Left renal cortex interstitium (tissue), 4 donors: ENCODE results near the gene ADARB2. TPM values are rescaled to one million over a fixed set of nuclear protein-coding genes. Genes with fewer than 3 reads are reported as not detected.
"Not testable (repeated sequence)": the region's sequence is repeated elsewhere in the genome, so short reads cannot be mapped to it uniquely, and the experiment has no call there.

Experiments
- DNase-seq, 4 donors: peaks; one replicate each; pipeline ENCODE4 v3.0.0-alpha.2; 2013; ENCODE audit warnings: low read depth in 4 of 4, low spot score in 2 of 4, missing footprints in 1 of 4
- polyA plus RNA-seq, 4 donors: library from polyadenylated mRNA; unstranded; fragments of 120-200 nt; gene quantifications; one replicate each; pipeline ENCODE4 v1.2.1, GENCODE V29; 2013; ENCODE audit not compliant: insufficient read length in 4 of 4

ADARB2 gene
- polyA plus RNA-seq, 4 donors = 1.2 to 2.0 (median 1.3) TPM

DNA sequence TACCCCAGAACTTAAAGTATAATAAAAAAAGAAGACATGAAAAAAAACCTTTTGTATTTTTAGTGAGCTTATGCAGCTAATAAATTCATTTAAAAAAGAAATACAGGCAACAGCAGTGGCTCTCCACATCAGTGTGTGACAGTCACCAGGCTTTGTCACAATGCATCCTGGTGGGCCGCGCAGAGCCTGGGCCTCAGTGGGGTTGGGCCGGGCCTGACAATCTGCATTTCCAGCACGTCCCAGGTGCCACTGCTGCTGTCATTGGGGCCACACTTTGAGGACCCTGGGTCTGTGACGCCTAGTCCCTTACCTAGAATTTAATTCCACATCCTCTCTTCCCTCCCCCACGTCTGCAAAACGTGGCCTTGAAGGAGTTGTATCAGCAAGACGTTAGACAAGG lies 284.5 kb downstream of the ADARB2 start:
- no peak for DNase-seq

DNA sequence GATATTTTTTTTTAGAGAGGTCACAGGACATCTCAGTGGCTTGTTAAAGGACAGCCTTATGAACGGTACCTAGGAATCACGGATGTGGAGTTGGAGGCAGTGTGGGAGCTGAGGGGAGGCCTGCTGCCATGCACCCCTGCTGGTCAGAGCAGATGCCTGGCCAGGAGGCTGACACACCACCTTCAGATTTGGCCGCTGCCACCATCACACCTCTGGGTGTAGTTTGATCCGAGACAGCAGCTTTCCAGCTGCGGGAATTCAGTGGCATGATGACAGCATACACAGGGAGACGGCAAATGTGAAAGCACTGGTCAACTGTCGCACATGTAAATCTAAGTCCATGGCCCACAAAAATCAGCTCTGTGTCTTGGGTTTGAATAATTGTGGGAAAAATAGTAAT lies 285.4 kb downstream of the ADARB2 start:
- no peak for DNase-seq

DNA sequence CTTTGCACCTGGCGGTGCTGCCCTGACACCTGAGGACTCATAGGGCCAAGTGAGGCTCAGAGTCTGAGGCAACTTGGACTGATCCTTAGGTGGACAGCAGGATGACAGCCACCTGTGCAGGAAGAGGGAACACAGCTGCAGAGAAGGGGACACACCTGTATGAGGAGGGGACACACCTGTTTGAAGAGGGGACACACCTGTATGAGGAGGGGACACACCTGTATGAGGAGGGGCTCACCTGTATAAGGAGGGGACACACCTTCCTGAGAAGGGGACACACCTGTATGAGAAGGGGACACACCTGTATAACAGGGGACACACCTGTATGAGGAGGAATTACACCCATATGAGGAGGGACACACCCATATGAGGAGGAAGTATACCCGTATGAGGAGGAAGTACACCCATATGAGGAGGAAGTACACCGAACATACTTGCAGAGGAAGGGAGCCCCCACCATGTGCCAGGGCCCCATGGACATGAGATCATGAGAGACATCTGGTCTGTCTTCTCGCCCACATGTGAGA lies 285.9 kb downstream of the ADARB2 start:
- no peak for DNase-seq

DNA sequence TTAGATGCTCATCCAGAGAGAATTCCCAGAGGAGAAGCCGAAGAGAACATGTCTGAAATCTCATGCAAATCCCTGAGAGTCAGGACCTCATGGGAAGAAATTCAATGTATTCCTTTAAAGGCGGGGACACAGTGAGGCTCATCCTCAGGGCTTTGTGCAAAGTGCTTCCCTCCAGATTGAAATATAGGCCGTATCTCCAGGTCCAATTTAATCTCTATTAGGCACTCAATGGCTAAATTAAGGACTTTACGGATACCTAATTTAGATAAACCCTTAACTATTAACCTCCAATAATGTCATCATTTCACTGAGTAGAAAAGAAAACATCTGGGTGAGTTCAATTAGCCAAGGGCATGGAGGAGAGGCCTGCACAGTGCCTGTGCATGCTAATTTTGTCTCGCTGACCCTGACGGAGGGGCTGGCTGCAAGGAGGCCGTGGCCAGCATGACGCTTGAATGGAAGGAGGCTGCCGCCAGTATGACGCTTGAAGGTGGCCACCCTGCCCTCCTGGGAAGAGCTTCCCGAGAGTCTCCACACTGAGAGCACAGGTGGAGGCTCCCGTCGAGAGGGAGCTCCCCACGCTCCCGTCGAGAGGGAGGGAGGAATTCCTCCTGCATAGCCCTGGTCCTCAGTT lies 287.6 kb downstream of the ADARB2 start:
- DNase-seq = no peak

DNA sequence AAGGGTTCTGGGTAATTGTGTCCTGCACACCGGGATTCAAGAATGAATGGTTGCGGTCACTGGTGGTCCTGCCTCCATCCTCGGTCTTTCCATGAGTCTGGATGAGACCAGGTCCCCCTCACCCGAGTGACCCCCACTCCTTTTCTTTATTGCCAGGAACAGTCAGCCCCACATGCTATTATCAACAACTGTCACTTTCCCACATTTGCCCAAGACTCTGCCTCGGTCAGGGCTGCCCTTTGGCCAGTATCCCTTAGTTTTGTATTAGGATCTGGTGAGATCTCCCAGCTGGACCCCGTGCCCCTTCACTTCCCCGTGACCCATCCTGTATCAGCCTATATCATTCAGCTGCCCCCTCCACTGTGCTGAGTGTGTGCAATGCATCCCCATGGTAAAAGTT lies 288.3 kb downstream of the ADARB2 start:
- DNase-seq = no peak

DNA sequence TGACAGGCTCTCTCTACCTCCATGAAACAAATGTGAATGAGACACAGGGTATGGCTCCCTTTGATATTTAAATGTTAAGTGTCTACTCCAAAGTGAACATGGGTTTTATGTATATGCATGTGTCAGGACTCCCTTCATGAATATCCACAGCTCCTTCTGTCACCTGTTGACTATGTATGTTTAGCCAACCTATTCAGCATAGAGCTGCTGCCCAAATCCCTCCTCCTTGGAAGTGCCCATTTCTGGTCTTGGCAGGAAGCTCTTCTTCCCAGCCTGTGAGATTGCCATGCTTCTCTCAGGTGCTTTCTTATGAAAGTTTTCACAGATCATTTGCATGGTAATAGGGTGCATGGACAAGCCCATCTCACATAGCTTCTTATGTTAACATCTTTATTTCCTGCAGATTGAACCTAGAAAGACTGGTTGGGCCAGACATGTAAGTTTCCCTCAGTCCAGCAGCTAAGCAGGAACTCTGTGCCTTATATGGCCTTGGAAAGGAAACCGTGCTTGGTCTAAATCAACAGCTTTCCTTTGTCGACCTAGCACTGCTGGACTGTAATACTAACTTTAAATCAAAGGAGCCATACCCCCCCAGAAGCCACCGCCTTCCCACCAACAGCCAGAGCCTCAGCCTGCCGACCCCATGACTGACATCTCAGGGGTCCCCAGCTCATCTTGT lies 288.9 kb downstream of the ADARB2 start:
- no peak for DNase-seq

DNA sequence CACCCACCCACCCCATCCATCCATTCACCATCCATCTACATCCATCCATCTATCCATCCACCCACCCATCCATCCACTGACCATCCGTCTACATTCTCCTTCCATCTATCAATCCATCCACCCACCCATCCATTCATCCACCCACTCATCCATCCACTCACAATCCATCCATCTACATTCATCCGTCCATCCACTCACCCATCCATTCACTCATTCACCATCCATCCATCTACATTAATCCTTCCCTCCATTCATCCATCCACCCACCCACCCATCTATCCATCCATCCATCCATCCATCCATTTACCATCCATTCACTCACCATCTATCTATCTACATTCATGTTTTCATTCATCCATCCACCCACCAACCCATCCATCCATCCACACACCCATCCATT lies 292.5 kb downstream of the ADARB2 start:
- DNase-seq = no peak

DNA sequence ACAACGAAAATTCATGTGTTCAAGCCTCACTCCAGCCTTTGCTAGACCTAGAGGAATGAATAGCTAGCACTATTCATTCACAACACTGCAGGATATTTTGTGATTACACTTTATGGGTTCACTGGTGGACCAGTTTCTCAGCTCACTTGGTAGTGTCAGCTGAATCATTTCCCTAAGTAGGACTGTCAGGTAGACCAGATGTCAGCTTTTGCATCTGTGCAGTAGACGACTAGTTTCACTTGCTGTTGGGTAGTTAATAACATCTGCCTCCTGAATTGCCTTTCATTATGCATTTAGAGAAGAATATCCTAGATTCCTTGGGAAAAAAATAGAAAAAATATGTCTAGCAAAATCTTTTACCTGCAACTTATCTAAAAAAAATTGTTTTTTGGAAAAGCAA lies 296.4 kb downstream of the ADARB2 start:
- DNase-seq = no peak

DNA sequence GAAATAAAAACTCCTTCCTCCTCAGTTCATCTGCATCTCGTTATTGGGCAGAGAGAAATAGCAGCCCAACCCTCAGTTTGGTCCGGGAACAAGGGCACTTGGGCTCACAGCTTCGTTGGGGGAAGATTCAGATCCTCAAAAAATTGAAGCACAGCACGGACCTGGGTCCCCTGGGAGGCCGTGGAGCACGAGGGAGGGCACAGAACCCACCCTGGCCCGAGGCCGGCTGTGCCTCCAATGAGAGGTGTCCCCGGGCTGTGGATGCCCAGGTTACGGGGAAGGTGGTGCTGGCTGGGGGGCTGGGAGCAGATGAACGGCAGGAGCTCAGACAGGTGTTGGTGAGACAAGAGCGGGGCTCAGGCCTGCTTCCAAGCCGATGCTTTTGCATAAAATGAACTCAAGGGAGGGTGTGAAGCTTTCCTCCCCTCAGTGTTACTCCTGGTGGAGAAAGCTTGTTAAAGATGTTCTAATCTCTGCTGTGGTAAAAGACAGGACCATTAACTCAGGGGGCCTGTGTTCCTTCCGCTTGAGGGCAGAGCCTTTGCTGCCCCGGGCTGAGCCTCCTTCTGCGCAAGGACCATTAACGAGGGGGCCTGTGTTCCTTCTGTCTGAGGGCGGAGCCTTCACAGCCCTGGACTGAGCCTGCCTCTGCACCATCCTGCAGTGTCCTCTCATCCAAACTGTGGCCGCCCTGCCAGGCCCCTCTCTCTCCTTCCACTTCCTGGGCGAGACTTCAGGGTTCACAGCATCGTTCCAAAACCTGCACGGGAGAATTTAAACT lies 302.2 kb downstream of the ADARB2 start:
- no peak for DNase-seq

DNA sequence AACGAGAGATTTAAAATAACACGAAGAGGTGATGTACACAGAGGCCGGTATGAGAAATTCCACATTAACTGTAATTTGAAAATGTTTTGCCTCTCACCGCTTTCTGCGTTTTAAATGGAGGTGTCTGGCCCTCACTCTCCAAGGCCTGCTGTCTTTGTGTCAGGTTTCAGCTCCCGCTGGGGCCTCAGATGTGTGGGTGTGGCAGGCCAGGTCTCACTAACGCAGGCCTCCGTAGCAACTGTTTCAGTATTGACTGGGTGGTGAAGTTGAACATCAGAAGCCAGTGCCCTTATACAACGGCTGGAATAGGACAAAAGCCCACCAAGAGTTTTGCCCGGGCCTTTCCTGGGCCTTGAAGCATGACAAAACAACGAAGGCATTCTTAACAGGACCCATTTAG lies 303.1 kb downstream of the ADARB2 start:
- no peak for DNase-seq

DNA sequence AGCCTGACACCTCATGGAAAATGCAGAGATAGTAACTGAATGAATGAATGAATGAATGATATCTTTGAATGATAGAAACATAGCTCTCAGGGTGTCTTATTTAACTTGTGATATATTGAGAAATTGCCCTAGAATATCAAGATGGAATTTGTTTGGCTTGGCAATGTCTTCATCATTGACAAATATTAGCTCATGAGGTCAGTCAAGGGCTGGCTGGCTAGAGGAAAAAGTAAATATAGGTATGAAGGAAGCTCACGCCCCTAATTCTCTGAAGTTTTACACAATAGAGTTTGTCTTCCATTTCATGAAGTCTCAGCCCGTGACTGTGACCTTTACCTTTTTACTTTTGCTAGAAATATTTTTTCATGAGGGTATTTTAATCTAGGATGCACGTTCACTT lies 305.2 kb downstream of the ADARB2 start:
- no peak for DNase-seq

DNA sequence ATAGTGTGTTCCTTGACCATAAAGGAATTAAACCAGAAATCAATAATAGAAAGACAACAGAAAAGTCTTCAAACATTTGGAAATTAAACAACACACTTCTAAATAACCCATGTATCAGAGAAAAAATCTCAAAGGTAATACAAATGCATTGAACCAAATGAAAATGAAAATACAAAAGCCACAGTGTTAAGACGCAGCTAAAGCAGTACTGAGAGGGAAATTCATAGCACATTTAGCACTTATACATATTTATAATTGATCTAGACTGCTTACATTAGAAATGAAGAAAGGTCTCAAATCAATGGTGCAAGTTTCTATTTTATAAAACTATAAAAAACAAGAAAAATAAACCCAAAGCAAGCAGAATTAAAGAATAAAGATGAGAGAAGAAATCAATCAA lies 306.1 kb downstream of the ADARB2 start:
- no peak for DNase-seq

DNA sequence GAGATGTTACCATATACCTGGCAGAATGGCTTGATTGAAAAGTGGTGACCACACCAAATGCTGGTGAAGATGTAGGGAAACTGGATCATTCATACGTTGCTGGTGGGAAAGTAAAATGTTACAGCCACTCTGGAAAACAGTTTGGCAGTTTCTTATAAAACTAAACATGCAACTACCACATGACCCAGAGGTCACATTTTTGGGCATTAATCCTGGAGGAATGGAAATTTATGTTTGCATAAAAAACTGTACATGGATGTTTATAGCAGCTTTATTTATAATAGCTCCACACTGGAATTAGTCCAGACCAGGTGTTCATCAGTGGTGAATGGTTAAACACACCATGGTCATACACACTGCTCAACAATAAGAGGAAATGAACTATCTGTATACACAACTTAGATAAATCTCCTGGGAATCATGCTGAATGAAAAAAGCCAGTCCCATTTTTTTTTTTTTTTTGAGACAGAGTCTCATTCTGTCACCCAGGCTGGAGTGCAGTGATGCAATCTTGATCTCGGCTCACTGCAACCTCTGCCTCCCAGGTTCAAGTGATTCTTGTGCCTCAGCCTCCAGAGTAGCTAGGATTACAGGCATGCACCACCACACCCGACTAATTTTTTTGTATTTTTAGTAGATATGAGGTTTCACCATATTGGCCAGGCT lies 309.7 kb downstream of the ADARB2 start:
- DNase-seq = not testable (repeated sequence)

DNA sequence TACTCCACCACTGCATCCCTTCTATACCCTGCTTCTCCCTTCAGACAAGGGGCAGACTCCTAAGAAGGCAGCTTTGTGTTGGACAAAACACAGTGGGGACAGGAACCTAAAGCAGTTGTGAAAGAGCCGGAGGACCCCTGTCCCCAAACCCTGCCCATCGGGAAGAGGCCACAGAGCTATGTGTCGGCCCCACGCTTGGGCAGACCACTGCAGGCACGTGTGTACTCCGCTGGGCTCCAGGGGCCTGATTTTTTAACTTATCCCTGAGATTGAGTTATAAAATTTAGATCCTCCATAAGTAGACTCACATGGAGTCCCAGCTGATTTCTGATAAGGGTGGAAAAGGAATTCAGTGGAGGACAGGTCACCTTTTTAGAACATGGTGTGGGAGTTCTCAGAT lies 310.5 kb downstream of the ADARB2 start:
- DNase-seq = no peak

DNA sequence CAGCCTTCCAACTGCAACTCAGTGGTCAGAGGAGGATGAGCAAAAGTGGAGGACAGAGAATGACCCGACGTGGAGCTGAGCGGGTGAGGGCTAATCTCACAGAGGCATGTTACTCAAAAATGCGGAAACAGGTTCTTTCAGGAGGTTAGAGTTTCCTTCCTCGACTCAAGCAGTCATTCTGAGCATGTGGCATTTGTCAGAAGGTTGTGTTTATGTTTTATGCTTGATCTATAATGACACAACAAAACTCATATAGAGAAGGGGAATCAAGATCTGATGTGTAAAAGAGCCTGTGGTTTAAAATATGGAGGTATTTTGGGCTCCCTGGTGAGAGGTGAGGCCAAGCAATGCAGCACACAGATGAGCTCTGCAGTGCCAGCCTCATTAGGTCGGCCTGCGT lies 311.4 kb downstream of the ADARB2 start:
- DNase-seq = no peak

DNA sequence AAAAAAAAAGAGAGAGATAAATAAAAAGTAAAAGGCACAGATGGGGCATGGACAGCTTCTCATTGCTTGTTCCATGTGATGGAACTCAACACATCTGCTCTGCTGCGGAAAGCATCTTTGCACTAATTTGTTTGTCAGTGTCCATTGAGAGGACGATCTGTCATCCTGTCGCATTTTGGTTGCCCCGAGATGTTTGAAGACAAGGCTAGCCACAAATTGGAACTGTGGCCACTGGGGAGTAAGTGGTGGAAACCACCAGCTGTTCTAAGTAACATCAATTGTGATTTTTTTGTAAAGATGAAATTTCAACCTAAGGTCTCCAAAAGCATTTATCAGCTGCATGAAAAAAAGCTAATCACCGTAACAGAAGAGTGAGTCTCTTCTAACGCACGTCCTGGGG lies 312.7 kb downstream of the ADARB2 start:
- DNase-seq = no peak

DNA sequence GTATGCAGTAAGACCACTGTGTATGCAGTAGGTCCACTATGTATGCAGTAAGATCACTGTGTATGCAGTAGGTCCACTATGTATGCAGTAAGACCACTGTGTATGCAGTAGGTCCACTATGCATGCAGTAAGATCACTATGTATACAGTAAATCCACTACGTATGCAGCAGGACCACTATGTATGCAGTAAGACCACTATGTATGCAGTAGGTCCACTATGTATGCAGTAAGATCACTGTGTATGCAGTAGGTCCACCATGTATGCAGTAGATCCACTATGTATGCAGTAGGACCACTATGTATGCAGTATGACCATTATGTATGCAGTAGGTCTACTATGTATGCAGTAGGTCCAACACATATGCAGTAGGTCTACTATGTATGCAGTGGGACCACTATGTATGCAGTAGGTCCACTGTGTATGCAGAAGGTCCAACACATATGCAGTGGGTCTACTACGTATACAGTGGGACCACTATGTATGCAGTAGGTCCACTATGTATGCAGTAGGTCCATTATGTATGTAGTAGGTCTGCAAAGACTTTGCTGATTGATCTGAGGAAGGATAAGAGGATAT lies 313.6 kb downstream of the ADARB2 start:
- no peak for DNase-seq

DNA sequence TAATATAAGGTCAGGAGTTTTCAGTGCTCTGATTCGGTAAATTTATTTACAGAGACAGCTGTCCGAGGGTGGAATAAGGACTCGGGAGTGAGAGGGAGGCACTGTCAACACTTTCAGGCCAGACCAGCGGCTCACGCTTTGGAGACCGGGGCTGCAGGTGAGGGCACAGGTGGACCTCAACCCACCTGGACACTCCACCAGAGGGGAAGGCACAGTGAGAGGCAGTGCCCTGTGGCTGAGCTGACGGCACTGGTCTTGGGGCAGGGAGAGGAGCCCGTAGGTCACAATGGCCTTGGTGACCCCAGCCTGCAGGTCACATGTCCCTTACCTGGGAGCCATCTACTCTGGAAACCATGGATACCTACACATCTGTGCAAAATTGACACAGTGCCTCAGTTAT lies 315.1 kb downstream of the ADARB2 start:
- DNase-seq = no peak

DNA sequence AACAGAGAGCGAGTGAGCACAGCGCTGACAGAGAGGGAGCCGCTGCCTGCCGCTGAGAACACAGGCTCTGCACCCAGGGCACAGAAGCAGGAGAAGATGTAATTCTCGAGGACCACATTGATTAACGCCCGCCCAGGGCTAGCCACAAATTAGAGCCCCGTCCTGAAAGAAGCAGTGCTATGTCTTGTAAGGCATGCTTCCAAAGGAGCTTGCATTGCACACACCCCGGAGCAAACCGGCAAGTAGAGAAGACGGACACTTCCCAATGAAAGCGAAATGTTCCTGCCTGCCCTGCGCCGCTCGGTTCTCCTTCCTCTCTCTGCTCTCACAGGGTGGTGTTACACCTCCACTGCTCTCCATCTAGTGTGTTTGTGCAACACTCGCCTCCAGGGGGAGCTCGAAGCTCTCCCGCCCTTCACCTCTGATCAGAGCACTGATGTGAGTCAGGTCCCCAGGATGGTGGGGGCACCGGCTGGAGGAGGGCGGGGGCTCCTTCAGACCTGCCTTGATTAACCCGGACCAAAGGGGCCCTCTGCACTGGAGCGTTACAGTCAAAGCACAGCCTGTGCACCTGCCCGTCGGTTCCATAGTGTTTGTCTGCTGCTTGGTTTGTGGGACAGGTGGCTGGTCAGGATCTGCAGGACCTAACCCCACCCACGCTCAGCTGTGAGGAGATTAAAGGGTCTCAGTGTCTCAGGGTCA lies 316.5 kb downstream of the ADARB2 start:
- DNase-seq = peak; percentile 37 to 72 (median 50)
